Prostate gland (tissue), 2 donors: ENCODE data around the gene PGGHG.

Source experiments
- POLR2A ChIP-seq: fragments of 450-650 bp; IDR thresholded peaks from one replicate; pipeline ENCODE4 v1.6.1; 2016; ENCODE audit warnings: antibody characterized with exemption, mild to moderate bottlenecking
- POLR2AphosphoS5 ChIP-seq: sonication (generic); formaldehyde crosslinking; IDR thresholded peaks from one replicate; pipeline ENCODE4 v1.6.1; 2017; ENCODE audit warnings: antibody characterized with exemption
- TF ChIP-seq, protein P1 (sequence below), 4 experiments: fragments of 200-600 bp in 2 of 4; fragments of 450-650 bp in 2 of 4; sonication (generic) in 2 of 4; IDR thresholded peaks; 1 replicate in 3 of 4; 2 replicates in 1 of 4; pipeline ENCODE4 v1.5.1; 2016 to 2019; ENCODE audit warnings: antibody characterized with exemption in 4 of 4, mild to moderate bottlenecking in 2 of 4, moderate library complexity in 2 of 4

DNA sequence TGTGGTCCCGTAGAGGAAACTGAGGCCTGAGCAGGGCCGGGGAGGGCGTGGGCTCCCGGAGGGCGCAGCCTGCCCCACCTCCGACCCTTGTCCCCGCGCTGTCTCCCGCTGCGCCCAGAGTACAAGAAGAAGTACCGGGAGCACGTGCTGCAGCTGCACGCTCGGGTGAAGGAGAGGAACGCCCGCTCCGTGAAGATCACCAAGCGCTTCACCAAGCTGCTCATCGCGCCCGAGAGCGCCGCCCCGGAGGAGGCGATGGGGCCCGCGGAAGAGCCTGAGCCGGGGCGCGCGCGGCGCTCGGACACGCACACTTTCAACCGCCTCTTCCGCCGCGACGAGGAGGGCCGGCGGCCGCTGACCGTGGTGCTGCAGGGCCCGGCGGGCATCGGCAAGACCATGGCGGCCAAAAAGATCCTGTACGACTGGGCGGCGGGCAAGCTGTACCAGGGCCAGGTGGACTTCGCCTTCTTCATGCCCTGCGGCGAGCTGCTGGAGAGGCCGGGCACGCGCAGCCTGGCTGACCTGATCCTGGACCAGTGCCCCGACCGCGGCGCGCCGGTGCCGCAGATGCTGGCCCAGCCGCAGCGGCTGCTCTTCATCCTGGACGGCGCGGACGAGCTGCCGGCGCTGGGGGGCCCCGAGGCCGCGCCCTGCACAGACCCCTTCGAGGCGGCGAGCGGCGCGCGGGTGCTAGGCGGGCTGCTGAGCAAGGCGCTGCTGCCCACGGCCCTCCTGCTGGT is 8.8 kb upstream of the PGGHG start:
- TF ChIP-seq, protein P1, sequence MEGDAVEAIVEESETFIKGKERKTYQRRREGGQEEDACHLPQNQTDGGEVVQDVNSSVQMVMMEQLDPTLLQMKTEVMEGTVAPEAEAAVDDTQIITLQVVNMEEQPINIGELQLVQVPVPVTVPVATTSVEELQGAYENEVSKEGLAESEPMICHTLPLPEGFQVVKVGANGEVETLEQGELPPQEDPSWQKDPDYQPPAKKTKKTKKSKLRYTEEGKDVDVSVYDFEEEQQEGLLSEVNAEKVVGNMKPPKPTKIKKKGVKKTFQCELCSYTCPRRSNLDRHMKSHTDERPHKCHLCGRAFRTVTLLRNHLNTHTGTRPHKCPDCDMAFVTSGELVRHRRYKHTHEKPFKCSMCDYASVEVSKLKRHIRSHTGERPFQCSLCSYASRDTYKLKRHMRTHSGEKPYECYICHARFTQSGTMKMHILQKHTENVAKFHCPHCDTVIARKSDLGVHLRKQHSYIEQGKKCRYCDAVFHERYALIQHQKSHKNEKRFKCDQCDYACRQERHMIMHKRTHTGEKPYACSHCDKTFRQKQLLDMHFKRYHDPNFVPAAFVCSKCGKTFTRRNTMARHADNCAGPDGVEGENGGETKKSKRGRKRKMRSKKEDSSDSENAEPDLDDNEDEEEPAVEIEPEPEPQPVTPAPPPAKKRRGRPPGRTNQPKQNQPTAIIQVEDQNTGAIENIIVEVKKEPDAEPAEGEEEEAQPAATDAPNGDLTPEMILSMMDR (IDR thresholded peaks at IDR 0.05), result no peak
- TF ChIP-seq POLR2A, result no peak
- TF ChIP-seq POLR2AphosphoS5, result no peak
